DMS153 (cell line): ENCODE results near the gene GPR160.

Experiments
- DNase-seq: peaks from one replicate; lab custom pipeline; 2025; lab: John Stamatoyannopoulos, UW

GPR160 gene

GRCh38 chr3:170027233-170028102, 10.3 kb upstream of the GPR160 start:
- DNase-seq, result no peak

- no peak for DNase-seq
These were observed 4.3 kb upstream of the GPR160 start for GRCh38 chr3:170033489-170033888.

- no peak for DNase-seq
These were observed 777 bp downstream of the GPR160 start for GRCh38 chr3:170038434-170039110.

DNA sequence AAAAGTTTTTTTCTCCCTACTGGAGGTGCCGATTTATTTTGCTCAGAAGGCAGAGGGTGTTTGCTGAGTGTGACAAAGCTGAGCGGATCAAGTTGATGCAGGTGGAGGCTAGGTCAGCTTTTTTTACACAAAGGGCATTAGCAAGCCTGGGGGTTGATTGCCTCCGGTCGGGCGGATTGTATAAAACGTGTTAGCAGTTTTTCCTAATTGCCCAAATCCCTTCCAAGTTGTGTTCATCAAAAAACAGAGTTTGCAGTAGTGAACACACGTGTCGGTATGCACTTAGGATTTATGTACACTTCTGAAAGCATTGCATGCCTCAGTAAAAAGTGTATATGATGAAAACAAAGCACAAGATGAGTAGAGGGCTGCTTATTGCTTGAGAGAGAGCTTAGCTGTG, 2.6 kb downstream of the GPR160 start:
- DNase-seq, result no peak

DNA sequence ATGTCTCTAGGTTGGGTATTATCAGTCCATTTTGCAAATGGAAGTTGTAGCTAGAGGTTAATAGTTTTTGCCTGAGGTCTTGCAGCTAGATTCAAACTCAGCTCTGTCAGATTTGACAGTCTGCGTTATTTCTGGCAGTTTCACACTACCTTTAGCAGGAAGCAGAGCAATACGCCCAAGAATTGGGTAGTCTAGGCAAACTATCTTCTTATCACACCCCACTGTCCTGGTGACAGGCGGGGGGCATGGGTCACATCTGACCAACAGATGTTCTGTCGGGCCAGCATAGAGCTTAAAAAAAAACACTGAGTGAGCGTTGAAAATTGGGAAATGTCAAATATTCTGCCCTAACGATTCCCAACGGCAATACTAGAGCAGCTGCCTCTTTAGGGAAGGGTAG, 5.7 kb downstream of the GPR160 start:
- DNase-seq, result no peak

DNA sequence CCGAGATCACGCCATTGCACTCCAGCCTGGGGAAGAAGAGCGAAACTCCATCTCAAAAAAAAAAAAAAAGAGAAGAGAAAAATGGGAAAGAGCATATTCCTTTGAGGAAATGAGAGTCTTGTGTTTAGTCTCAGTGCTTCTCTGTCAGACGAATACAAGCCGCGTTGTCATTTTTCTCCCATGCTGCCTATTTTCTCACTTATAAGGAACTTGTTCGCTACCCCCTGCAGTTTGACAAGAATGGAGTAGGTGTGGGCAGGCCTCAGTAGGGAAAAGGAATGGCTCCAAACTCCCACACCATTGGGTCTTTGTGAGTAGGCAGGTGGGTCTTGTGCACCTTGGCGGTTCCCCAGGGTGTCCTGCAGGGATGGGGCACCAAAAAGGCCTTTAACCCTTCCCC, 6.5 kb downstream of the GPR160 start:
- no peak for DNase-seq

DNA sequence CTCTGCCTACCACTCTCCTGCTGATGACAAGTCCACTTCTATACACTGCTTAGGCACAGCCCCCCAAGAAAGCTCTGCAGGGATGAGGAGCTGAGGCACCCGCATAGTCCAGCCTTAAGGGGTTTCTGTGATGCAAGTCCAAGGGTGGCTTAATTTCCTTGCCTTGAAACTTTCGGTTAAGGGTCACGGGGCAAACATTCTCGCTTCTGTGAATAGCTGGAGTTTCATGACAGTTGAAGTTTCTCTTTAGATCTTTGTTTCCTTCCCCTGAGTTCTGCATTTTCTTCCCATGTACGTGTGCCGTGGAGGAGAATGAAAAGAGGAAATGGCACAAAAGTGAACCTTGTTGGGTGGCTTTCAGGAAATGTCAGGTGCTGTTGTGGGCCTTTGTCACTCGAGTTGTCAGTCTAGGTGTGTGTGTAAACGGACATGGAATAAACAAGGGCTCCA, 7.0 kb downstream of the GPR160 start:
- no peak for DNase-seq

- no peak for DNase-seq
These were observed 8.7 kb downstream of the GPR160 start for GRCh38 chr3:170046269-170047132.

- DNase-seq, result no peak
These were observed 9.3 kb downstream of the GPR160 start for GRCh38 chr3:170047133-170047404.

DNA sequence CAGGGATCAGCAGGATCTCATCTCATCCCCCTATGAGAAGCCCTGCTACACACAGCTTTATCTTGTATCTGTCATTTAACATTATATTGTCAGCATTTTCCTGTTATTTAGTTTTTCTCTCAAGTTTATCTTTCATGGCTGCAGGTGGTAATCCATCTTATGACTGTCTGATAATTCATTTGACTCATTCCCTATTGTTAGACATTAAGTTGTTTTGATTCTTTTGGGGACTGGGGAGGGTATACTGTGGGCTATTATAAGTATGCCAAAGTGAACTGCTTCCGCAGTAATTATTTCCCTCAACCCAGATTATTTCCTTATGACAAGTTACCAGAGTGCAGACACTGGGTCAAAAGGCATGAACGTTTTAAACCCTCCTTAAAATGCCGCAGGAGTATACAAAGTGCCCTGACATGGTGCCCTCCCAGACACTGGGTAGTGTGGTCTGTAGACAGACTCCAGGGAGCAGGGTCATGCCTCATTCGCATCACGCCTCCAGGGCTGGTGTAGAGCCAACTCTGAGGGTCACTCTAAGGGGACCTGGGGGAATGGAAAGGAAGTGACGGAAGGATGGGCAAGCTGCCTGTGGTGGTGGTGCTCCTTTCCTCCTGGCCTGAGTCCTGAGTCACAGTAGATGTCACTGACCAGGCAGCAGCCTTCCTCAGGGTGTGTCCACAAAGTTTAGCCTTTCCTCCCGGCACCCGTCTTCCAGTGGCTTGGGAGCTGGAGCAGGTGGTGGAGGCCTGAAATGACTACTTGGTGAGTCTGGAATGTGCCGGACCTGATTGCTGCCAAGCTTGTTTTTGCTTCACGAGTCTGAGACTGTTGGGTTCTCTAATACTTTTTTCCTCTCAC, 11.6 kb downstream of the GPR160 start:
- DNase-seq, result no peak

GRCh38 chr3:170050753-170051152, 13.0 kb downstream of the GPR160 start:
- DNase-seq, result no peak

DNA sequence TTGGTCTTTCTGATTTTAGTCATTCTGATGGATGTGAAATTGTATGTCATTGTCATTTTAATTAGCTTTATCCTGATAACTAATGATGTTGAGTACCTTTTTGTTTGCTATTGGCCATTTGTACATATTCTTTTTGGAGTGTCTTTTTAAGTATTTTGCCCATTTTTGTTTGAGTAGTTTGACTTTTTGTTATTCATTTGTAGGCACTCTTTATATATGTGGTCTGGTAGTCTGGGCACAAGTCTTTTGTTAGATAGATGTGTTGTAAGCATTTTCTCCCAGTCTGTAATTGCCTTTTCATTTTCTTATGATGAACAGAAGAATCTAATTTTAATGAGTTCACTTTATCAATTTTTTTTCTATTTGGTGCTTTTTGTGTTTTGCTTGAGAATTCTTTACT, 14.6 kb downstream of the GPR160 start:
- no peak for DNase-seq

DNA sequence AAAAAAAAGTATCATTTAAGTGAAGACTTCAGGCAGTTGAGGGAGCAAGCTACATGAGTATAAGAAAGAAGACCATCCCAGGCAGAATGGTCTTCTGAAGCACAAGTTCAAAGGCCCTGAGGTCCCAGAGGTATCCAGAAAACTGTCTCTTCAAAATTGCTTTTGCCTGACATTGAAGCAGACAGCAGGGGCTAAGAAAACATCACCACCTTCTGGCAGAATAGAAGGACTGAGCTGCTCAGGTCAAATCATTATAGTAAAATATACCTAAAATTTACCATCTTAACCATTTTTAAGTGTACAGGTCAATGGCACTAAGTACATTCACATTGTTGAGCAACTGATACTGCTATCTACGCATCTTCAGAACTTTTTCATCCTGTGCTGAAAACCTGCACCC, 16.4 kb downstream of the GPR160 start:
- no peak for DNase-seq

GRCh38 chr3:170055209-170055608, 17.4 kb downstream of the GPR160 start:
- no peak for DNase-seq

GRCh38 chr3:170056710-170057454, 19.1 kb downstream of the GPR160 start:
- DNase-seq, result no peak

DNA sequence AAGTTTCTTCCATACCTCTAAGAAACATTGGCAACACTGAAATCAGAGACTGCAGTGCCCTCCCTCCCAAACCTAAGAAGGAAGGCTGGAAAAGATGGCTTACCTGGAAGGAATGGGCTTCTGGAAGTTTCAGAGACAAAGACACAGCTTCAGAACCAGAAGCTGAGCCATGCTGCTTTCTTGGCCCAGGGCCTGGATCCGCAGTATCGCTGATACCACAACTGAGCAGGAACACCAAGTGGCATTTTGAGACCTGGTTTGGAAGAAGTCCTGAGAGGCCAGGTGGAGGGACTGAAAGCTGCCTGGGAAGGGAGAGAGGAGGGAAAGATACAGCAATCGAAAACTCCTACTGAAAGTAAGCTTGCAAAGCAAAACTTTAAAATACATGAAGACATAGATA, 19.8 kb downstream of the GPR160 start:
- no peak for DNase-seq

DNA sequence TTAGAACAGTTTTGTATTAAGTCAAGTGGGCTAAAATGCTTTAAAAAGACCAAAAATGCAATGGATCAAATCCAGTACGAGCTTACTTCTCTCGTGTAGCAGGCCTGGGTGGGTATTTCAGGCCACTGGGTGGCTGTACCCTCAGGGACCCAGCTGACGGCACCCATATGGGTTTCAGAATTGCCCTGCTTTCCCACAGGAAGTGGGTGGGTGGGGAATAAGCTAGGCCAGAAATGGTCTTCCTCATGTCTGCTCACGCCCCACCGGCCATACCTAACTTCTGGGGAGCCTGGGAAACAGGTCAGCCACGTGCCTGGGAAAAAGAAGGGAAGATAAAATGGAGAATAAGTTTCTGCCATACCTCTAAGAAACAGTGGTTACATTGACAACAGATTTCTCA, 20.3 kb downstream of the GPR160 start:
- DNase-seq, result no peak

DNA sequence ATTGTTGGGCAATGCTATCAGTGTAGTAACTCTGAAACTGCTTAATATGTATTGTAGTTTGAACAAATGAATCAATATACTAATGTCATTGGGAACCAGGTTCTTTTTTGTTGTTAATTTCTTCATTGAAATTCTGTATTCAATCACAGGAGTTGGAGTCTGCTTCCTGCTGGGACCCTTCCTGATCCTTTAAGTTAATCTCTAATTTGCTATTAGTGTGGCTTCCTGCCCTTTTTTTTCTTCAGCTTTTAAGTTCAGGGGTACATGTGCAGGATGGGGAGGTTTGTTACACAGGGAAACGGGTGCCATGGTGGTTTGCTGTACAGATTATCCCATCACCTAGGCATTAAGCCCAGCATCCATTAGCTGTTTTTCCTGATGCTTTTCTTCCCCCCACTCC, 21.7 kb downstream of the GPR160 start:
- DNase-seq, result no peak

- no peak for DNase-seq
These were observed 24.3 kb downstream of the GPR160 start for GRCh38 chr3:170062068-170062467.

DNA sequence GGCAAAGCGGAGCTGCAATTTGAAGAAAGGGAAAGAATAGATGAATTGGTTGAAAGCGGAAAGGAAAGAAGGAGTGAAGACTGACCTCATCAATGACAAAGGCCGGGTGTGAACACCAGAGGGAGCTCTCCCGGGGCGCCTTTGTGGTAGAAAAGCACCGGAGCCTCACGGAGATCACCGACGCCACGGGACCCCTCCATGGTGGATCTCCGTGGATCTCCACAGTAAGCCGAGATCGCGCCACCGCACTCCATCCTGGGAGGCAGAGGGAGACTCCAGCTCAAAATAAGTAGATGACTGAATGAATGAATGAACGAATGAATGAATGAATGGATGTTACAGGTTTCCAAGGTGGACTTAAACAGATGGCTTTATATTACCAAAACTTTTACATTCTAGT, 25.0 kb downstream of the GPR160 start:
- DNase-seq, result no peak

- DNase-seq, result no peak
These were observed 25.9 kb downstream of the GPR160 start for GRCh38 chr3:170063691-170064090.
